Upper lobe of left lung (tissue), 4 donors: ENCODE data around the gene KRTAP5-10.

Experiments
- EP300 ChIP-seq, 4 donors: sonication (generic); formaldehyde crosslinking; IDR thresholded peaks; one replicate each; pipeline ENCODE4 v1.5.1; 2017; ENCODE audit warnings: antibody characterized with exemption in 4 of 4, control low read depth in 2 of 4
- POLR2A ChIP-seq, 4 donors: fragments of 450-650 bp; IDR thresholded peaks; one replicate each; pipeline ENCODE4 v1.5.1; 2016 to 2017; ENCODE audit warnings: antibody characterized with exemption in 4 of 4, mild to moderate bottlenecking in 2 of 4
- POLR2AphosphoS5 ChIP-seq, 2 donors: sonication (generic); formaldehyde crosslinking; IDR thresholded peaks; one replicate each; pipeline ENCODE4 v1.5.1; 2017; ENCODE audit warnings: antibody characterized with exemption in 2 of 2
- TF ChIP-seq, protein P1 (sequence below), 6 experiments: fragments of 450-650 bp in 4 of 6; fragments of 200-600 bp in 2 of 6; sonication (generic) in 2 of 6; IDR thresholded peaks; one replicate each; pipeline ENCODE4 v1.5.1; 2016 to 2019; ENCODE audit warnings: antibody characterized with exemption in 6 of 6

DNA sequence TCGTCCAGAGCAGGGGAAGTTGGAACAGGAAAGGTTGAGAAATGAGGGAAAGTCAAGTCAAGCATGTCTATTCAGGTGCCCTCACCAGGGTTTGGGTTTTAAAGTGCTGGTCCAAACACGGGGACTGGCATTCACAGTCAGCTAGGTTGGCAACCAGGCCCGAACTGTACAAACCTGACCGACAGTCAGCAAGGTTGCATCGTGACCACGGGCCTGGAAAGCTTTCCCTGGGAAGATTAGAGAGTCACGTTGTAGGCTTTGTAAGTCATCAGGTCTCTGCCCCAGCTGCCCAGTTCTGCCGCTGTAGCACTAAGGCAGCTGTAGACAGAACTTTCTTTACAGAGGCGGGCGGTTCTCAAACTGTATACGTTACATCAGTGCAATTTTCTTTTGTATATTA, 7.4 kb downstream of the KRTAP5-10 start:
- TF ChIP-seq, protein P1, sequence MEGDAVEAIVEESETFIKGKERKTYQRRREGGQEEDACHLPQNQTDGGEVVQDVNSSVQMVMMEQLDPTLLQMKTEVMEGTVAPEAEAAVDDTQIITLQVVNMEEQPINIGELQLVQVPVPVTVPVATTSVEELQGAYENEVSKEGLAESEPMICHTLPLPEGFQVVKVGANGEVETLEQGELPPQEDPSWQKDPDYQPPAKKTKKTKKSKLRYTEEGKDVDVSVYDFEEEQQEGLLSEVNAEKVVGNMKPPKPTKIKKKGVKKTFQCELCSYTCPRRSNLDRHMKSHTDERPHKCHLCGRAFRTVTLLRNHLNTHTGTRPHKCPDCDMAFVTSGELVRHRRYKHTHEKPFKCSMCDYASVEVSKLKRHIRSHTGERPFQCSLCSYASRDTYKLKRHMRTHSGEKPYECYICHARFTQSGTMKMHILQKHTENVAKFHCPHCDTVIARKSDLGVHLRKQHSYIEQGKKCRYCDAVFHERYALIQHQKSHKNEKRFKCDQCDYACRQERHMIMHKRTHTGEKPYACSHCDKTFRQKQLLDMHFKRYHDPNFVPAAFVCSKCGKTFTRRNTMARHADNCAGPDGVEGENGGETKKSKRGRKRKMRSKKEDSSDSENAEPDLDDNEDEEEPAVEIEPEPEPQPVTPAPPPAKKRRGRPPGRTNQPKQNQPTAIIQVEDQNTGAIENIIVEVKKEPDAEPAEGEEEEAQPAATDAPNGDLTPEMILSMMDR (IDR thresholded peaks at IDR 0.05) = no peak
- TF ChIP-seq EP300 (IDR thresholded peaks at IDR 0.05) (no peak), POLR2A (IDR thresholded peaks at IDR 0.05) (no peak), POLR2AphosphoS5 (IDR thresholded peaks at IDR 0.05) (no peak)
